GM21786 (cell line): ENCODE results near the gene METTL9.
"Not testable (repeated sequence)": the region's sequence is repeated elsewhere in the genome, so short reads cannot be mapped to it uniquely, and the experiment has no call there.

ENCODE experiments used
- ATAC-seq: cut with Tn5 transposase; IDR thresholded peaks from one replicate; pipeline ENCODE4 v1.9.1; 2021; ENCODE audit not compliant: unreplicated experiment

The METTL9 gene

DNA sequence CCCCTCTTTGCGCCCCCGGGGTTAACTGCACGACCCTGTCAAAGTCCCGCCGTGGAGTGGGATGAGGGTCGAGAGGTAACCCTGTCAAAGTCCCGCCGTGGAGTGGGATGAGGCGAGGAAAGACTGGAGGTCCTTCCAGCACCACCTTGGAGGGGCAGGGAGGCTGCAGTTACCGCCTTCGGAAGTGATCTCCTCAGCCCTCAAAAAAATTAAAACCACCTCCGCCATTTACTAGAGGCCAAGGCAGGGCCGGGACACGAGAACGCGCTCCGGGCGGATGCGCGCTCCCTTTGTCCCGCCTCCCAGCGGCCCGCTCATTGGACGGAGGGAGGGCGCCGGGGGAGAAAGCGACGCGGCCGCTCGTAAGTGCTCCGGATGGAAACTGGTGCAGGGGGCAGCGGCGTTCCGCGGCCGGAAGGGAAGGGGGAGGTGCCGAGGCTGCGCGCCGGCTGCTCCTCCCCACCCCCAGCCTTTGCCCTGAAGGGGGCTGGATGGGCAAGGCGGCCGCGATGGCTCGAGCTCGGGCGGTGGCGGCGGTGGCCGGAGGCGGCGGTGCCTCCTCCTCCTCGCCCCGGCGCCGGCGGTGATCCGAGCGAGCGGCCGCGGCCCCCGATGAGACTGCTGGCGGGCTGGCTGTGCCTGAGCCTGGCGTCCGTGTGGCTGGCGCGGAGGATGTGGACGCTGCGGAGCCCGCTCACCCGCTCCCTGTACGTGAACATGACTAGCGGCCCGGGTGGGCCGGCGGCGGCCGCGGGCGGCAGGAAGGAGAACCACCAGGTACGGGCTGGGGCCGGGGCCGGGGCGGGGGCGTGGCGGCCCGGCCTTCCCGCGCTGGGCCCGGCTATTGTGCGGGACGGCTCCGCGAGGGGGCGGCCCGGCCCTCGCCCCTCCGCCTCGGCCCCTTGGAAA lies at the start of gene METTL9:
Gene METTL9 (plus strand): TSS at position 456 of the 909 bp plus-strand sequence. CDS start 157 bp downstream, at position 613.
- peak; percentile 92 for ATAC-seq

DNA sequence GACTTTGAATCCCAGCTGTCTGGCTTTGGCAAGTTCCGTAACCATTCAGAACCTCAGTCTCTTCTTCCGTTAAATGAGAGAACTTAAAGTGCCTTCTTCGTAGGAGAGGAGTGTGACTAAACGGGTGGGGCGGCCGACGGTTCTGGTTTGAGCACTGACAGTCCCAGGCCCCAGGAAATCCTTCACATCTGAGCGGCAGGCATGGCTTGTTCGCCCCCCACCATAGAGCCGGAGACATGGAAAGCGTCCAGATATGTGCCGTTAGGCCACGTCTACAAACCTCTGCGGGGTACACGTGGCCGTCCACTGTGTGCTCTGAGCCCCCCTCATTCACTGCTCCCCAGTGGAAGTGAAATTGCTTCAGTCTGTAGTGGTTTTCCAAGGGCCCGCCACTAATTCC lies 49.4 kb upstream of the METTL9 start:
- not testable (repeated sequence) for ATAC-seq

DNA sequence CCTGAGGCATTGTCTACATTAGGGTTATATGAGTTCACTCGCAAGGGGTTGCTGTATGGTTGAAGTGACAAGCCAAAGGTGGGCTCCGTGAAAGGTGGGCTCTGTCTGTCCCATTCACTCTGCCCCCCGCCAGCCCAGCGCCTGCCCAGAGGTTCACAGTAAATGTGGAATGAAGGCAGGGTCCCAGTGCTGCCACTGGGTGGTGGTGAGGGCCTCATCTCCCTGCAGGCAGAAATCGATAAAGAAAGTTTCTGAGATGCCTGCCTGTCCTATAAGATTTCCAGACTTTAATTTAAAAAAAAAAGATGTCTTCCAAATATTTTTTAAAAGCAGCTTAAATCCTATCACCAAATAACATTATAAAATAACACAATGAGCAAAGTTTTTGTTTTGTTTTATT lies 48.9 kb upstream of the METTL9 start:
- not testable (repeated sequence) for ATAC-seq

DNA sequence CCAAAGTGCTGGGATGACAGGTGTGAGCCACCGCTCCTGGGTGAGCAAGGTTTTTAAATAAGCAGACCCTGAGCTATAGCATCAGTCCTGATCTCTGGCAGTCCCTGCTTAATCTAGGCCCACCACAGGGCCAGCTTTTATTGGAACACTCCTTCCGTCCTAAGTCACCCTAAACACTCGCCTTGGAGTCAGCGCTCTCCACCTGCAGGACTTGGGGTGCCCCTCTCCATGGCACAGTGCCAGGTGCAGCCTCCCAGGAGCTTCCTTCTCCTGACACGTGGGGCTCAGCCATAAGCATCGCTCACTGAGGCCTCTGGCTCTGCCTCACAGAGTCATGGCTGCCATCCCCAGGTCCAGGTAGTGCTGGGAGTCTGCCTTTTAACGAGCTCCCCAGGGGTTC lies 48.3 kb upstream of the METTL9 start:
- not testable (repeated sequence) for ATAC-seq

DNA sequence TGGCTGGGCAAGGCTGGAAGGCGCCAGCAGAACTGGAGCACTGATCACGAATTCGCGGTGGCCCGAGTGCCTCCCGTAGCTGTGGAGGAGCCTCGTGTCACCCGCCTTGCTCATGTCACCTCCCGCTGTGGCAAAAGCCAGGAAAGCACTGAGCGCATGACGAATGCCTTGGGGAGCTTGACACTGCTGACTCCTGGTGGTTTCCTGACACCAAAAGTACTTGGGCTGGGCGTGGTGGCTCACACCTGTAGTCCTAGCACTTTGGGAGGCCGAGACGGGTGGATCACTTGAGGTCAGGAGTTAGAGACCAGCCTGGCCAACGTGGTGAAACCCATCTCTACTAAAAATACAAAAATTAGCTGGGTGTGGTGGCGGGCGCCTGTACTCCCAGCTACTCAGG lies 47.8 kb upstream of the METTL9 start:
- ATAC-seq: not testable (repeated sequence)

DNA sequence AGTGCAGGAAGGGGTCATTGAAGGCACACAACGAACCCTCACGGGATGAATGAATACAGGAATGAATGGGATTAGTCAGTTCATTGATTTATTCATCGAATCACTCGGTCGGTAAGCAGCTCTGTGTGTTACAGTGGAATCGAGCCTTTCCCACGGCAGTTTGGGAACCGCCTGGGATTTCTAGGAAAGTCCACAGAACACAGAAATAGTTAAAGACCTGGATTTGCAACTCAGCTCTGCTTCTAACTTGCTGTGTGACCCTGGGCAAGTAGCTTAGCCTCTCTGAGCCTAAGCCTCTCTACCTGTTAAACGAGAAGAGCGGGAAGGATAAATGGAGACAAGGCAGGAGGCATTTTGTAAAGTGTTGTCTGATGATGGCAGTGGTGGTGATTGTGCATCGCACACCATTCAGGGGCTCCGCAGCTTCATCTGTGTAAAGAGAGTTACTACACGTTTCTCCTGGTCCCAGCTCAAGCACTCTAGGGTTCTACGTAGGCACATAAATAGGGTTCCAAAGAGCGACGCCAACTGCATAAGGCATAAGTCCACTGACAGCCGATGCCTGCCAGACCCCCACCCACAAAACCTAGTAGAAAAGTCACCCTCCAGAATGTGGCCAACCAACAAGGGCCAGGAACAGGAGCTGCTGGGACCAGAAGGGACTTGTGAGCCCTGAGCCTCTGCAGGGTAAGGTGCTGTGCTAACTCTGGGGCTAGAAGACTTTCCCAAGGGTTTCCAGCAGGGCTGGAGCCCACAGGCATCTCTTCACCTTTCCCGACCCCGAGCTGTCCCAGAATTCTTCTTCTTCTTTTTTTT lies 45.7 kb upstream of the METTL9 start:
- not testable (repeated sequence) for ATAC-seq

DNA sequence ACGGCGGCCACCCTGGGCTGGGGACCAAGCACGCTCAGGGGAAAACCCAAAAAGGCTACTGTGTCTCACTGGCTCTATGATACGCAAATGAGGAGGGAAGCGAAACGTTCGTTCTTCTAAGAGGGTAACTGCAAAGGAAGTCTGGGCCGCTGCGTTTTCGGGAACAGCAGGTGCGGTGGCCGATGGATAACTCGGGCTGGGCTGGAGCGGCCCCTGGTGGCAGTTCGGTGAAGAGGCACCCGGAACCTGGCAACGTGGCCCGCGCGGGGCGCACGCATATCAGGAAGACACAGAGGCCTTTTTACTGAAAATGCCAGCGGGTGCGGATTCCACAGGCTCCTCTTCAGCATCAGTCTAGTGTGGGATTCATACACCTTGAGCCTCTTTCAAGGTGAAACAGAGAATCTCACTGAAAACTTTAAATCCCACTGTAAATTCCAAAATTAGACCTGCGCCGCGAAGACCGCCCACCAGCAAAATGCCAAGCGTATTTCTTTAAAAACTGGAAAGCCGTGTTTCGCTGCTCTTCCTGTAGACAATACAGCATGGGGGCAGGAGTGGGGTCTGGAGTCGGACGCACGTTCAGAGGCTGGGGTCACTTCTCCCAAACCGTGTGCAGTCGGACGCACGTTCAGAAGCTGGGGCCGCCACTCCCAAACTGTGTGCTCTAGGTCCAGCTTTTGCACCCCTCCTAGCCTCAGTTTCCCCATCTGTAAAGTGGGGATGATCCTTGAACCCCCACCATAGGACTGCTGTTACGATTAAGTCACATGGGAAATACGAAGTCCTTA lies 44.4 kb upstream of the METTL9 start:
- peak; percentile 99 for ATAC-seq

DNA sequence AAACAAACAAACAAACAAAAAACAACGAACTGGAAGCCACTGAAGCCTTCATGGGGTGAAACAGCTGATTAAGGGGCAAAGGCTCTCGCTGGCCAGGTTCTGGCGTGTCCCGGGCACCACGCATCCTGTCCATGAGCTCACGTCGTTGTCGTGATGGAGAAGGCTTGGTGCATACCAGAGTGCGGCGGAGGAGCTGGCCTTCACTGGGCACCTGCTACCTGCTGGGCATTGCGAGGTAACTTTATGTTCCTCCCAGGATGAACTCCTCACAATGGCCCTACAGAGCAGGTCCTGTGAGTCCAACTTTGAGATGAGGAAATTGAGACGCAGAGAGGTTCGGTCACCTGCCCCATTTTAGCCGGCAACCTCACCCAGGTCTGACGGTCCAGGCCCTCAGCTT lies 43.8 kb upstream of the METTL9 start:
- ATAC-seq: not testable (repeated sequence)

DNA sequence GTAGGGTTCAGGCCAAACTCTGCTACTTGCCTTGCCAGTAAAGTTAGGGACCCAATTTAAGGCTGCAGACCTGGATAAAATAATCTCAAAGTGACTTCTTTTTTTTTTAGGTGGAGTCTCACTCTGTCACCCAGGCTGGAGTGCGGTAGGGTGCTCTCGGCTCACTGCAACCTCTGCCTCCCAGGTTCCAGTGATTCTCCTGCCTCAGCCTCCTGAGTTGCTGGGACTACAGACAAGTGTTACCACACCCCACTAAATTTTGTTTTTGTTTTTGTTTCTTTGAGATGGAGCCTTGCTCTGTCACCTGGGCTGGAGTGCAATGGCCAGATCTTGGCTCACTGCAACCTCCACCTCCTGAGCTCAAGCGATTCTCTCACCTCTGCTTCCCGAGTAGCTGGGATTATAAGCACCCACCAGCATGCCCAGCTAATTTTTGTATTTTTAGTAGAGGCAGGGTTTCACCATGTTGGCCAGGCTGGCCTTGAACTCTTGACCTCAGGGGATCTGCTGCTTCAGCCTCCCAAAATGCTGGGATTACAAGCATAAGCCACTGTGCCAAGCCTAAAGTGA lies 43.3 kb upstream of the METTL9 start:
- not testable (repeated sequence) for ATAC-seq

DNA sequence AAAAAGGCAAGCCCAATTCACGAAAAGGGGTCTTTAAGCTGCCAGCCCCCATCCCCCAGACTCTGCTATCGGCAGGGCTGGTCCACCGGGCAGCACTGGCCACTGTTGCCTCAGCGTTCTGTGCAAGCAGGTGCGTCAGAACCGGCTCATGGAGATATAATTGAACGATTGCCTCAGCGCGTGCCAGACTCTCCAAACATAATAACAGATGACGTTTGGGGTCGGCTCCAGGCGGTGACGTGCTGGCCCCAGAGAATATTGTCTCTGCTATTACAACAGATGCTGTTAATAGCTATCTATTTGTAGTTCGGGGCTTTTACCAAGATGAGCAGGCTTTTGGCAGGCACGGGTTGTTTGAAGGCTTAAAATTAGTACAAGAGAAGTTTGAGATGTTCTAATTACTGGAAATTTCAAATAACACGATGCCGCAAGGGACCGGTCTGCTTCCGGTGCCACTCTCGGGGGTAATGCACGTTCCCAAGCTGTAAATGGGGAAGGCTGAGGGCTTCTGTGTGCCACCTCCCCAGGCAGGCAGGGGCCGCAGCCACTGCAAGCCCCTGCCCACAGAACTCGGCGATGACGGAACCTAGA lies 42.6 kb upstream of the METTL9 start:
- not testable (repeated sequence) for ATAC-seq

DNA sequence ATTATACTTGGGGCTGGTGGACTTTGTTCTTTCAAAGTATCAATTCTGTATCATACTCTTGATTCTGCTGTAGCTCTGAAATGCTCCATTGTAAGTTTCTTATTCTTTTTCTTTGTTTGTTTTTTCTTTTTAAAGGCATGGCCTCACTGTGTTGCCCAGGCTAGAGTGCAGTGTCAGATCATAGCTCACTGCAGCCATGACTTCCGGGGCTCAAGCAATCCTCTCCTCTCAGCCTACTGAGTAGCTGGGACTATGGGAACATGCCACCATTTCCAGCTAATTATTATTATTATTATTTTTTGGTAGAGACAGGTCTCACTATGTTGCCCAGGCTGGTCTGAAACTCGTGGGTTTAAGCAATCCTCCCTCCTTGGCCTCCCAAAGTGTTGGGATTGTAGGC lies 38.9 kb upstream of the METTL9 start:
- no peak for ATAC-seq

DNA sequence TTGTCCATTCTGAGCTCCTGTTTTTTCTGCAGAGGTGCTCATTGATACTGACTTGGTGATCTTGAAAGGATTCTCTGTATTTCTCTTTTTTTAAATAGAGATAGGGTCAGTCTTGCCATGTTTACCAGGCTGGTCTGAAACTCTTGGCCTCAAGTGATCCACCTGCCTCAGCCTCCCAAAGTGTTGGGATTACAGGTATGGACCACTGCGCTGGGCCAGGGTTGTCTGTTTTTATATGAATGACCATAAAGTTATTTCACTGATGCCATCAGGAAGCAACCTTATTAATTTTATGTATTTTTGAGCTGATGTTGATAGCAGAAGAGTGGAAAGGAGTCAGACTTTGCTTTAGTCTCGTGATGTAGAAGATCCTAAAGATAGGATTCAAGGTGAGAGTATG lies 35.7 kb upstream of the METTL9 start:
- no peak for ATAC-seq

DNA sequence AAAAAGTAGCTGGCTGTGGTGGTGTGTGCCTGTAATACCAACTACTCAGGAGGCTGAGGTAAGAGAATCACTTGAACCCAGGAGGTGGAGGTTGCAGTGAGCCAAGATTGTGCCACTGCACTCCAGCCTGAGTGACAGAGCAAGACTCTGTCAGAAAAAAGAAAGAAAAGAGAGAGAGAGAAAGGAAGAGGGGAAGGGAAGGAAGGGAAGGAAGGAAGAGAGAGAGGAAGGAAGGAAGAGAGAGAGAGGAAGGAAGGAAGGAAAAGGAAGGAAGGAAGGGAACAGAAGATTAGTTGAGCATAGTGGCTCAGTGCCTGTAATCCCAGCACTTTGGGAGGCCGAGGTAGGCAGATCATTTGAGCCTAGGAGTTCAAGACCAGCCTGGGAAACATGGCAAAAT lies 35.0 kb upstream of the METTL9 start:
- ATAC-seq: not testable (repeated sequence)

DNA sequence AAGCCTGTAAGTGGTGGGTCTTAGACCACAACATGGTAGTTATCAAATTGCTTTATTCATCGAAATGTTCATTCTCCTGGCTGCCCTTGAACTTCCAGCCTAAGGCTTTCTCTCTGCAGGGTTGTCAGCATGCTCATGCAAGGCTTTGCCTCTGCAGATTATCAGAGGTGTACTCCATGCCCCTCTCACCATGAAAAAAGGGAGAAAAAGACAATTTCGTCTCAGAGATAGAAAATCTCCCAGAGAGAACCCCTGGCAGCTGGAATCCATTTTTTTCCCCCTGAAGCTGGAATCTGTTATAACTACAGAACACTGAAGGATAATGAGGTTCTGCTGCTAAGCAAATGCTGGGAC lies 33.9 kb upstream of the METTL9 start:
- ATAC-seq: no peak

DNA sequence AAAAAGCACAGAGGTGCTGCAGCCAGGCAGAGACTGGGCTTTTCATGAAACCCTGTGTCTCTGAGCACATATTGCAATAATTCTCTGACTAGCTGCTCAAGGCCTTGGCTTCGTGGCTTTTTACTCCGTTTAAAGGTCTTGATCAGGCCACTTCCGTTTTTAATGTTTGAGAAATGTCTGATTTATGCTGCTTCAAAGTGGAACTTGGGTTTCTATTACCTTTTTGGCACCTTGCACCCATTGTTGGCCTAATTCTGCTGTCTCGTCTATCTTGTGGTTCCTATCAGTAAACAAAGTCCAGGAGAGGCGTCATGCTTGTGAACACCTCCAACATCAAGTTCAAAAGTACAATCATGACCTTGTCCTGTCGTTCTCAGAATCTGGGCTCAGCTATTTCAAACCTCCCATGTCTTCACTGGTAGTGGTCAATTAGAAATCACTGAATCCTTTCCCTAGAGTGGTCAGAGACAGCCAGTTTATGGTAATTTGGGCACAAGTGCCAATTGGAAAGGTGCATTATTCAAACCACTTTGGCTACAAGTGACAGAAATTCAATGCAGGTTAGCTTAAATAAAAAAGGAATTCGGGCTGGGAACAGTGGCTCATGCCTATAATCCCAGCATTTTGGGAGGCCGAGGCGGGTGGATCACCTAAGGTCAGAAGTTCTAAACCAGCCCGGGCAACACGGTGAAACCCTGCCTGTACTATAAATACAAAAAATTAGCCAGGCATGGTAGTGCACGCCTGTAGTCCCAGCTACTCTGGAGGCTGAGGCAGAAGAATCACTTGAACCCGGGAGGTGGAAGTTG lies 33.3 kb upstream of the METTL9 start:
- ATAC-seq: no peak

DNA sequence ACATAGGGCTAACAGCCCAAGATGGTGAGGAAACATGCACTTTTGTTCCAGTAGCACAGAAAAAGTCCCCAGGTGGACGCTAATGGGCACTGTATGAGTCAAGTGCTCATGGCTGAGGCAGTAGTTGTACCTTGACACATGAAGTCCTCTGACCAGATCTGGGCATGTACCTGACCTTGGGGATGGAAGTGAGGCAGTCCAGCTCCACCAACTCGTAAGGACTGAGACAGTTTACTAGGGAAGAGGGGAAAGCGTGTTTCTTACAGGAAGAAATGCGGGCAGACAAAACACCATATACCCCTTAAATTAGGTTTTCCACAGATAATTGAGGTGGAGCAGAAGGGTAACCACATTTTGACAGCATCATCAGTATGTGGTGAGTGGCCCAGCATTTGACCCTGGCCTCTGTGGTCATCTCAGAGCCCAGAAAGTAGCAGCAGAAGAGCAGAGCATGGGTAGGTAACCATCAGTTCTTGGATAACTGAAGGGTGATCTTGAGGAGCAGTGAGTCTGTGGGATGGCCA lies 32.4 kb upstream of the METTL9 start:
- no peak for ATAC-seq

DNA sequence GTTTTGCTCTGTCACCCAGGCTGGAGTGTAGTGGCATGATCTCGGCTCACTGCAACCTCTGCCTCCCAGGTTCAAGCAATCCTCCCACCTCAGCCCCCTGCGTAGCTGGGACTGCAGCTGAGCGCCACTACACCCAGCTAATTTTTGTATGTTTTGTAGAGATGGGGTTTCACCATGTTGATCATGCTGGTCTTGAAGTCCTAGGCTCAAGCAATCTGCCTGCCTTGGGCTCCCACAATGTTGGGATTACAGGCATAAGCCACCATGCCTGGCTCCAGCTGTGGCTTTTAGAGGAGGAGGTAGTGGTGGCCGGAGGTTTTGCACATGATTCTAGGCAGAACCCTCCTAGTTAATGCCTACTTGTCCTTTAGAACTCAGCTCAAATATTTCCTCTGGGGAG lies 31.9 kb upstream of the METTL9 start:
- ATAC-seq: not testable (repeated sequence)

DNA sequence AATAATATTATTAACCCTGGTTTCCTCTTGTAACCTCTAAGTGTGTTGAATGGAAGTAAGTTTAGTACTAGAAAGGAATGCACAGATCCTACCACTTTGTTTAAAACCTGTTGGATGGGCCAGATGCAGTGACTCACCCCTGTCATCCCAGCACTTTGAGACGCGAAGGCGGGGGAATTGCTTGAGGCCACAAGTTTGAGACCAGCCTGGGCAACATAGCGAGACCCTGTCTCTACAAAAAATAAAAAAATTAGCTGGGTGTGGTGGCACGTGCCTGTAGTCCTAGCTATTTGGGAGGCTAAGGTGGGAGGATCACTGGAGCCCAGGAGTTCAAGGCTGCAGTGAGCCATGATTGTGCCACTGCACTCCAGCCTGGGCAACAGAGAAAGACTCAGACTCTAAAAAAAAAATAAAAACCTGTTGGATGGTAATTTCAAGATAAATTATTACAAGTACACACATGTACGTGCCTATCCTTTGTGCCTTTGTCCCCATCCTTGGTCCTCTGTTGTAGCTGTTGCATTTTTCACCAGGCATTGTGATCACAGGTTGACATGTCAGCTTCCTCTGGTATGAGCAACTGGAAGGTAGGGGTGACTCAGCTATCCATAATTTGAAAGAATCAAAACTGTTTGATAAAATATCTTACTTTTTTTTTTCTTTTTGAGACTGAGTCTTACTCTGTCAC lies 30.7 kb upstream of the METTL9 start:
- ATAC-seq: no peak

DNA sequence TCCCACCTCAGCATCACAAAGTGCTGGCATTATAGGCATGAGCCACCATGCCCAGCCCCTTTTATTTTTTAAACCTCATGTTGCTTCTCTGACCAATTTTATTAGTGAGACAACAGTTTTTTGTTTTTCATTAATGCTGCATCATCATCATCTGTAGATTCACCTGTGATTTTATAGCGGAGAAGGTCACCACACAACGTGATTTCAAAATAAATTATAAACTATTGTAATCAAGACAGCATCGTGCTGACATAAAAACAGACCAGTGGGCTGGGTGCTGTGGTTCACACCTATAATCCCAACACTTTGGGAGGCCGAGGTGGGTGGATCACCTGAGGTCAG lies 28.7 kb upstream of the METTL9 start:
- no peak for ATAC-seq
